GM23248 (cell line): ENCODE data around the gene RND1.

ENCODE experiments used
- EZH2 ChIP-seq: fragments of 200-600 bp; sonication (generic); IDR thresholded peaks from 2 replicates; pipeline ENCODE4 v1.6.1; 2018; ENCODE audit warnings: antibody characterized with exemption, mild to moderate bottlenecking; ENCODE audit not compliant: insufficient read depth, poor library complexity, severe bottlenecking
- EZH2phosphoT487 ChIP-seq: fragments of 200-600 bp; sonication (generic); IDR thresholded peaks from 2 replicates; pipeline ENCODE4 v1.6.1; 2018; ENCODE audit warnings: antibody characterized with exemption, moderate library complexity, mild to moderate bottlenecking, low read depth; ENCODE audit not compliant: insufficient read depth

DNA sequence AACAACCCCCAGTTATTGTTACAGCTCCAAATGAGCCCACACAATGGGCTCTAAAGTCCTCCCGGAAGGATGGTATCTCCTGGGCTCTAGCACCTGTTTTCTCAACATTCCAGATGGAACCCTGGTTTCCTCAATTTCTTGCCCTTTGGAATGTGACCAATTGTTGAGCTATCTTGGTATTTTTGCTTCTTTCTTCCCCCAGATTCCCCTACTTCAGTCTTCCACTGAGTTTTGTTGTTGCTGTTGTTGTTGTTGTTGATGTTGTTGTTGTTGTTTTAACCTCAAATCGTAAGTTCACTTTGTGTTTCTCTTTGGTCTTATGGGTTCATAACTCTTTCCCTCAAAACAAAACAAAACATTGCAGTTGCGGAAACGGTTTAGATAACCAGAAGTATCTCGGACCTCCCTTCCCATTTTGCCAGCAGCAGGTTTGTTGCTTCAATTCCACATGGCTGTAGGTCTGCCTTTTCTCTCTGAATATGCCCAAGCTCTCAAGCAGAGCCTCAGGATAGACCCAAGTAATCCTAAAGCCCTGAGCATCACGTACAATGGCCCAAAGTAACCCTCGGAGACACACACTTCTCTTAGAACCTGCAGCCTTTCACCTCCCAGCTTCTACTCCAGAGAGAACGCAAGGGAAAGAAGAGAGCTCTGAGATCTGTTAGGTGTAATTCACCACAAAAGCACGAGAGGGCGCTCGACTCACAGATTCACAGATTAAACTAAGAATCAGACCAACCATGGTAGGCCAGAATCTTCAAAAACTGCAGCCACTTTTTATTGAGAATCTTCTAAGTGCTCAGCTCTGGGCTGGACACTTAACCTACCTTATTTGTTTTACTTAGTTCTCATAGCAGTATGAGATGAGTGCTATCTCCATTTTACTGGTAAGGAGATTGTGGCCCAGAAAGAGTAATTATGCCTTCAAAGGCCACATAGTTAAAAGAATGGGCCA is 12.7 kb downstream of the RND1 start:
- TF ChIP-seq EZH2 (no peak), EZH2phosphoT487 (no peak)
